Jurkat, Clone E6-1 (cell line): ENCODE results near the gene SLC44A3.
A peak's percentile ranks its signal among the peaks of the same experiment; 100 is the strongest.
"Not testable (repeated sequence)": the region's sequence is repeated elsewhere in the genome, so short reads cannot be mapped to it uniquely, and the experiment has no call there.

ENCODE experiments used
- DNase-seq: peaks from one replicate; pipeline ENCODE4 v3.0.0-alpha.2; 2011; ENCODE audit warnings: low read depth, low spot score
- H3K4me3 ChIP-seq: 2 replicates; pipeline ENCODE4 v1.5.1; 2011; ENCODE audit warnings: mild to moderate bottlenecking, low read length, control low read depth, moderate library complexity

SLC44A3 gene

DNA sequence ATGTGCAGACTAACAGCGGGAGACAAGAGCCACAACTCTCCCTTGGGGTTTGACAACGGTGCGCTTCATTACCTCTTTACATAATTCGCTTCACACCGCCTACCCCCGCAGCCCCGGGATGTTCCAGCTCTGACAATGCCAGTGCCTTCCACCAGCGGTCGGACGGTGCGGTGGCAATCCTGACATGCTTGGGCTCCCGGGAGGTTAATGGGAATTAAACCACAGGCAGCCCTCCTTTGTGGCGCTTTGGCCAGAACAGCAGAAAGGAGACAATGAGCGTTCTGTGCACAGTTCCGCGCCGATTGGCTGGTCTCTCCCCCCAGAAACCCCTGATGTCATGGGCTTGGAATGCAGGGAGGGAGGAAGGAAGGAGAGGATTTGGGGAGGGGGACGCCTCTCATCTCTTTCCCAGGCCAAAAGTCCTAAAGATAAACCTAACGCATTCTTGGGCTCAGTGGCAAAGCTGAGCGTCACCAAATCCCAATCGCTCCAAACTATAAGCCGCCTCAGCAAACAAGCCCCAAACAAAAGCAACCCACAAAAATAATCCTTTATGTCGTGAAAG, 105.5 kb downstream of the SLC44A3 start:
- DNase-seq = no peak
- H3K4me3 ChIP-seq = no peak overlapping the region

DNA sequence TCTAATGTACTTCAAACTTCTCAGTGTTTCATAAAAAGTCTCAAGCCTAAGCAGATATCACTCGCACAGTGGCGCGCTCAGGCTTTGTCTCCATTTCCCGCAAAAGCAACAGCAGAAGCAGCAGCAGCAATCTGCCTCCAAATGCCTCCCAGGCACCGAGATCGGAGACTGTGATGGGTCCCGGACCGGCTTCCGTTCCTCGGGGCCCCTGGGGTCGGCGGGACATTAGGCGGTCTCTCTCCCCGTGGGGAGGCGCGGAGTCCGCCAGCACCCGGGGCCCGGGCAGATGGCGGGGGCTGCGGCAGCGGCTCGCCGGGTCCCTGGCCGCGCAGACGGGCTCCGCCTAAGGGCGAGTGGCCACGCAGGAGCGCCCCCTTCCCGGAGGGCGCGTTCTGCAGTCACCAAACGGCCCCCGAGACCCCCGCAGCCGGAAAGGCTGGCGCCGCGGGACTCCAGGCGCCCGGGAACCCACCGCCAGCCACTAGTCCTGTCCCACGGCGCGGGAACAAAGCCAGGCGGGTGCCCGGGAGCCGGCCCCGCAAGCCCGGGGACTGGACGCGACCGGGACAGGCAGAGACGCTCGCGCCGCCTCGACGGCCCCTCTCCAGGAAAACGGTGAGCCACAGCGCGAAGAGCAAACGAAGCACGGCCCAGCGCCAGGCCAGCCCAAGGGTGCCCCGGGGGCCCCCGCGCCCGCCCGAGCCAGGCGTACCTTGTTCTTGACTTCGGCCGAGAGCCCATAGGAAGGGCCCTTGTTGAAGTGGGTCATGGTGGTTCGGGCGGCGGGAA, 106.2 kb downstream of the SLC44A3 start:
- no peak for DNase-seq
- 0 out of 2 replicates have a peak overlapping the region, but pooled peaks have one; percentile 5 for H3K4me3 ChIP-seq

DNA sequence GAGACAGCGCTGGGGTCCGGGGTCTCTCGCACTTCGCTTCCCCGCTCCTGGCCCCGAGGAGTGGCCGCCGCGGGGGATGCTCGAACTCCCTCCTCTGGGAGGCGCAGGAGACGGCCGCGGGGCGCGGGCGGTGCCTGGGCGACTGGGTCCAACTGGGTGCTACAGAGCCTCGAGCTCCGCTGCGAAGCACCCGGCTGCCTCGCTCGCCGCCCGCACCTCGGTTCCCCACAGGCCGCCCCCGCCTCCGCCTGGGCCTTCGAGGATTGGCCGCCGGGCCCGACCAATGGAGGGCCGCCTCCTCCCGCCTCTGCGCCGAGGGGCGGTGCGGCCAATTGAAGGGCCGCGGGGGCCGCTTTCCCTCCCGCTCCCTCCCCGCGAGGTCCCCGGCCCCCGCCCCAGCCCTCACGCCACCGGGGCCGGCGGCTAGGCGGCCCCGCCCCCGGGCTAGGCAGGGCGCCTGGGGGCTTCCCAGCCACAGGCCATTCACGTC, 106.8 kb downstream of the SLC44A3 start, which contains the start of gene CNN3:
Gene CNN3 (minus strand): TSS at position 196 of the 490 bp plus-strand sequence. CDS start 216 bp downstream, outside the sequence.
- 0 out of 2 replicates have a peak within 1 kb of the TSS, but pooled peaks have one; percentile 5 for H3K4me3 ChIP-seq
- no peak for DNase-seq

DNA sequence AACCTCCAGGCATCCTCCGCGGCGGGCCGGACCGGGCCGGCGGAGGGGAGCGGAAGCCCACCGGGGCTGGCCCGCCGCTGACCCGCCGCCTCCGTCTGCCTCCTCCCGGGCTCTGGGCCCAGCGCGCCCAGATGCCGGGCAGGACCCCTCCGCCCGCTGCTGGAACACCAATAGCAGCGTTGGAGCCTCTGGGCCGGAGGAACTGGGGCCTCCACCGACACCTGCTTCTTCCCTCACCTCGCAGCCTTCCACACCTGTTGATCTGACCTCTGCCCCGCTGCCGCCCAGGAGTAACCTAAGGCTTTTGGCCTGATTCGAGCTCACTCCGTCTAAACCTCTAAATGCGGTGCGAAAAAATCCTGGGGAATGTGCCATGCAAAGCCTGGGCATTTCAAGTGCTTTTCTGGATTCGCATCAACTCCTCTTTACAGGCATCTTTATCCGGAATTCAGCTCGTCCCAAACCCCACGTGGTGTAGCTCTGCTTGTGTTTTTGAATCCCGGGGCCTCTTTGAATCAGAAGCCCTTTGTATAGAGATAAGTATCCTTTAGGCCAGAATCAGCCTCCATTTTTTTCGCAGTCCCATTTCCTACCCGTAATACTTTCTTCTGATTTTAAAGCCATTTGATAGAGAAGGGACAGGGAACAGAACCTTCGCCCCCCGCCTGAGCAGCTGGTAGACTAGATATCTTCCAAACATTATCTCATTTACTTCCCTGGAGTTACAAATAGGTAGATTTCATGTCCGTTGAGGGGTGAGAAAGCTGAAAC, 107.4 kb downstream of the SLC44A3 start:
- no peak overlapping the region for H3K4me3 ChIP-seq
- DNase-seq = no peak

DNA sequence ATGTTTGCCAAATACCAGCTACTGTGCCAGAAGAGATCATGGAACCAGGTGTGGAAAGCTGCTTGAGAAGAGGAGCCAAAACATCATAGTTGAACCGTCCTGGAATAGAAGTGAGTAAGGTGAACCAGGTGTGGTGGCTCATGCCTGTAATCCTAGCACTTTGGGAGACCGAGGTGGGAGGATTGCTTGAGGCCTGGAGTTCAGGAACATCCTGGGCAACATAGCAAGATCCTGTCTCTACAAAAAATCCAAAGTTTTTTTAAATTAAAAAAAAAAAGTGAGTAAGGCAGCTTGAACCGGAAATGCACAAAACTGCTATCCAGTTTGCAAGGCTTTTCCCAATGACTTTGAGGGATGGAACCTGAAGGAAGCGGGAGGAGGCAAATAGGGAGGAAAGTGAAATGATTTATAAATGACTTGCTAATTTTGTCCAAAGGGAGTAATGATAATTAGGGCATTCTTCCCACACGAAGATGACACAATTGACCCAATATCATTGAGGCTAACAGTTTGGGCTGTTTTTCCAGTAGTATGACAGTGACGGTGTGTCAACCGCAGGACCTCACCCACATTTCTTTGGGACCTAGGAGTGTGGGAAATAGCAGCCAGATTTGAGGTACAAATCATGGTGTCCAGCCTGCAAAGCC, 108.3 kb downstream of the SLC44A3 start:
- DNase-seq = no peak
- H3K4me3 ChIP-seq = no peak overlapping the region

DNA sequence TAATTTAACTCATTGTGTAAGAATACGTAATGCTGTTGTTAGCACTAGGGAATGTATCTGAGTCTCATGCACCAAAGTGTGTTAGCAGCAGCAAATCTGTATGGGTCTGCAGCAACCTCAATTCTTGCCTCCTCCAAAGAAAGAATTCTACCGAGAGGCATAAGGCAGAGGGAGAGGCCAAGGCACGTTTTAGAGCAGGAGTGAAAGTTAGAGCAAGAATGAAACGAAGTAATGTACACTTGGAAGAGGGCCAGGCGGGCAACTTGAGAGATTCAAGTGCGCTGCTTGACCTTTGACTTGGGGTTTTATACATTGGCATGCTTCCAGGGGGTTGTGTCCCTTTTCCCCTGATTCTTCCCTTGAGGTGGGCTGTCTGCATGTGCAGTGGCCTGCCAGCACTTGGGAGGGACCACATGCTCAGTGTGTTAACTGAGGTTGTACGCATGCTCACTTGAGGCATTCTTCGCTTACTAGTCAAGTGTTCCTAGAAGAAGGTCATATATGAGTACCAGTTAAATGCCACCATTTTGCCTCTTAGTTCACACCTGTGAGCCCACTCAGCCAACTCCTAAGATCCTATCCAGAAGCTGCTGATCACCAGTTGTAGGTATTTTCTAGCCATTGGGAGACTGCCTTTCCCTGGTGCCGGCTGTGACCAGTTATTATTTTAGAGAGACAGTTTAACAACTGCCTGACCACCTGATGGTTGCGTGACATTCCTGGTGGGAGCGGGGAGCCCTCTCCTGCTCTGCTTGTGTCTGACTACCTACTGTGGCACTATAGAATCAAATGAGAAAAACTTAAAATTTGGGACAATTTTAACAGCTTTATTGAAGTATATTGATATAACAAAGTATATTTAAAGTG, 109.4 kb downstream of the SLC44A3 start:
- H3K4me3 ChIP-seq = no peak overlapping the region
- DNase-seq = no peak

DNA sequence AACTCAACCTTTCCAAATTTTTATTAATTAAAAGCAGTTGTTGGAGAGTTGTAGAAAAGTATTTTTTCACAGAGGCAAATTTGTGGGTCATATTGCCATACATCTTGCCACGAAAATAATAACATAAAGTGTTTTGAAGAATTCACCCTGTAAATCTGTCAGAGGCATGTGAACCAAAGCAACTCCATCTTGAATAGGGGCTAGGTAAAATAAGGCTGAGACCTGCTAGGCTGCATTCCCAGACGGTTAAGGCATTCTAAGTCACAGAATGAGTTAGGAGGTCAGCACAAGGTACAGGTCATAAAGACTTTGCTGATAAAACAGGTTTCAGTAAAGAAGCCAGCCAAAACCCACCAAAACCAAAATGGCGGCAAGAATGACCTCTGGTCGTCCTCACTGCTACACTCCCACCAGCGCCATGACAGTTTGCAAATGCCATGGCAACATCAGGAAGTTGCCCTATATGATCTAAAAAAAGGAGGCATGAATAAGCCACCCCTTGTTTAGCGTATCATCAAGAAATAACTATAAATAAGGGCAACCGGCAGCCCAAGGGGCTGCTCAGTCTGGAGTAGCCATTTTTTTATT, 111.2 kb downstream of the SLC44A3 start:
- H3K4me3 ChIP-seq = no peak overlapping the region
- no peak for DNase-seq

DNA sequence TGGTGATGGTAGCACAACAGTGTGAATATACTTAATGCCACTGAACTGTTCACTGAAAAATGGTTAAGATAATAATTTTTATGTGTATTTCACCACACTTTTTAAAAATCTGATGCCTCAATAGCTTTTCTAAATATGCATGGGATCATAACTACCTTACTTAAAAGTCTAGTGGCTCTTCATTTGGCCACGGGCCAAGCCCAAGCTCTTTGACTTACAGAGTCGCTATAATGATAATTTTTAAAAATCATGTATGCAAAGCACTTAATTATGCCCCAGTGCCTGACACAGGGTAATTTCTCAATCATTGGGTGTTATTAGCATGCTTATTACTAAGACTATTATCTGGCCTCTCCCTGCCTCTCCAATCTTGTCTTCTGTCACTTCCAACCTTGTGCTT, 114.4 kb downstream of the SLC44A3 start:
- no peak overlapping the region for H3K4me3 ChIP-seq
- DNase-seq = no peak

DNA sequence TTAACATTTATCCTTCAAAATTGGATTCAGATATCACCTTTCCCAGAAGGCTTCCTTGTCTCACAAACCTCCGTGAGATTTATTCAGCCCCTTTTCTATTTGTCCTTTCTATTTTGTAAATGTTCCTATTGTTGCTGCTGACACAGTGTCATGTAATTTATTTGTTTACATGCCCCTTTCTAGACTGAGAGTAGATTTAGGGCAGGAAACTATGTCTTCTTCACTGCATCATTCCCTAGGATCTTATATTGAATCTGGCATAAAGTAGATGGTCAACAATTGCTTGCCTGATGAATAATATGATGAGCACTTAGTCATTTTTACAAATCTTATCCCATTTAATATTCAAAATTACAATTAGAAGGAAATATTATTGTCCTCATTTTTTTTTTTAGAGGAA, 114.9 kb downstream of the SLC44A3 start:
- H3K4me3 ChIP-seq = no peak overlapping the region
- no peak for DNase-seq

DNA sequence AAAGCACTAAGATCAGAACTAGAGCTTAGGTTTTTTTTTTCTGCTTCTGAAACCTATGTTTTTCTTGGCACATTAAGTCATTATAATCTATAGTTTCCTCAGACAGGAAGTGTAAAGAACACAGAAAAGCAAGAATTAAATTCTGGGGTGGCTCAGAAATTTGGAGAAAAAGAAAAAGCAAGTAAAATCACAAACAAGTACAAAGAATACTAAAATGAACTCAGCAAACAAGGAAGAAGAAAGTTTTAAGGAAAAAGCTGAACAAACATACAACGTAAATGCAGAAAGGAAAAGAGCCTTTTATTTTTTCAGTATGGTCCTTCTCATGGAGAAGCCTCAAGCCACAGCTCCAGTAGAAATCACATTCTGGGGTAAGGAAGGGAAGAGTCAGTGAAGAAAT, 115.3 kb downstream of the SLC44A3 start:
- no peak for DNase-seq
- no peak overlapping the region for H3K4me3 ChIP-seq

DNA sequence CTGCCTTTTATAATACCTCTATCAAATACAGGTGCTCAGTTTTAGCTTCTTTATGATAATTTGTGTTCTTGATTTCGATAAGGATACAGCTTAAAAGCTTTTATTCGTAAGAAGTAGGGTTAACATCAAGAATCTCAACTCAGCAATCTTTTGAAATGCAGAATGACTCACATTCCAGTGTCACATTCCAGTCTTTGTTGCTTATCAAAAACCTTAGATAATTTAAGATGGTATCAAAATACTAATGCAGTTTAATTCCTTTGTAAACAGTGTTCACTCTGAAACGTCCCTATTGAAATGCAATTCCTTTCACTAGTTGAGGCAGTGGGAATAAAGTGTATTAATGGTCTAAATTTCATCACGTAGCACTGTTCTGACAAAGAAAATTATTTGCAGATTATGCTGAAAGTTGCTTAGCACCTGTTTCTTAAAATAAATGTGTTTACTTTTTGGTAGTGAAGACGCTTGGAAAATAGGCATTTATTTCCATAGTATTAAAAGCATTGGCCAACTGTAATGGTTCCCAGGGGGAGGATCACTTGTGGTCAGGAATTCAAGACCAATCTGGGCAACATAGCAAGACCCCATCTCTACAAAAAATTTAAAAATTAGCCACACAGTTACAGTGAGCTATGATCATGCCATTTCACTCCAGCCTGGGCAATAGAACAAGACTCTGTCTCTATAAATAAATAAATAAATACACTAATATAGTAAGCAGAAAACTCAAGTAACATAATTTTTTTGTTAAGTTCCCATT, 116.9 kb downstream of the SLC44A3 start:
- no peak overlapping the region for H3K4me3 ChIP-seq
- DNase-seq = no peak

DNA sequence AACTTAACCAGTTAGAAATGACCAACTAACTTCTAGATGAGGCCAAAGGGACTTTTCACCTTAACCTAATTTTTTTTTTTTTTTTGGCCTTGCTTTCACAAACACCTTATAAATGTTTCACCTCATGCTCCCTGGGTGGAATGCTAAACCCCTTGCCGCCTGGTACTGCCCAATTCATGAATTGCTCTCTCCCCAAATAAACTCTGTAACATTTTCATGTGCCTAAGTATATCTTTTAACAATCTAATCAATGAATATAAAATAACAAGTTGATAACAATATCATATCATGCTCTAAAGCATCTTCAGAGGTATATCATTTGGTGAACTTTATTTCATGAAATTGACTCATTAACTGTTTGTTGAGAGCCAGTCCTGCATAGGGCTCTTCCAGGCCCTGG, 117.7 kb downstream of the SLC44A3 start:
- no peak for DNase-seq
- H3K4me3 ChIP-seq = no peak overlapping the region

DNA sequence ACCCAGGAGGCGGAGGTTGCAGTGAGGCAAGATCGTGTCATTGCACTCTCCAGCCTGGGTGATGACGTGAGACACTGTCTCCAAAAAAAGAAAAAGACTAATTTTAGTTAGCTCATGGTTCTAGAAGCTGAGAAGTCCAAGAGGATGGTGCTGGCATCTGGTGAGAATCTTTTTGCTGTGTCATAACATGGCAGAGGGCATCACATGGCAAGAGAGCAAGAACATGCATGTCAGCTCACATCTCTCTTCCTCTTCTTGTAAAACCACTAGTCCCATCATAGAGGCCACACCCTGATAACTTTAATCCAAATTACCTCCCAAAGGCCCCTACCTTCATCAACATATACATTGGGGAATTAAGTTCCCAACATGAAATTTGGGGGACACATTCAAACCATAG, 120.6 kb downstream of the SLC44A3 start:
- no peak for DNase-seq
- H3K4me3 ChIP-seq = no peak overlapping the region

DNA sequence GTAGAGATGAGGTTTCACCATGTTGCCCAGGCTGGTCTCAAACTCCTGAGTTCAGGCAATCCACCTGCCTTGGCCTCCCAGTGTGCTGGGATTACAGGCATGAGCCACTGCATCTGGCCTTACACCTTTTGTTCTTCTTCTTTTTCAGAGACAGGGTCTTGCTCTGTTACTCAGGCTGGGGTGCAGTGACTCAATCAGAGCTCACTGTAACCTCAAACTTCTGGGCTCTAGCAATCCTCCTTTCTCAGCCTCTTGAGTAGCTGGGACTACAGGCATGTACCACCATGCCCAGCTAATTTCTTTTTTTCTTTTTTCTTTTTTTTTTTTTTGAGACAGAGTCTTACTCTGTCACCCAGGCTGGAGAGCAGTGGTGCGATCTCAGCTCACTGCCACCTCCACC, 121.3 kb downstream of the SLC44A3 start:
- not testable (repeated sequence) for DNase-seq, H3K4me3 ChIP-seq

DNA sequence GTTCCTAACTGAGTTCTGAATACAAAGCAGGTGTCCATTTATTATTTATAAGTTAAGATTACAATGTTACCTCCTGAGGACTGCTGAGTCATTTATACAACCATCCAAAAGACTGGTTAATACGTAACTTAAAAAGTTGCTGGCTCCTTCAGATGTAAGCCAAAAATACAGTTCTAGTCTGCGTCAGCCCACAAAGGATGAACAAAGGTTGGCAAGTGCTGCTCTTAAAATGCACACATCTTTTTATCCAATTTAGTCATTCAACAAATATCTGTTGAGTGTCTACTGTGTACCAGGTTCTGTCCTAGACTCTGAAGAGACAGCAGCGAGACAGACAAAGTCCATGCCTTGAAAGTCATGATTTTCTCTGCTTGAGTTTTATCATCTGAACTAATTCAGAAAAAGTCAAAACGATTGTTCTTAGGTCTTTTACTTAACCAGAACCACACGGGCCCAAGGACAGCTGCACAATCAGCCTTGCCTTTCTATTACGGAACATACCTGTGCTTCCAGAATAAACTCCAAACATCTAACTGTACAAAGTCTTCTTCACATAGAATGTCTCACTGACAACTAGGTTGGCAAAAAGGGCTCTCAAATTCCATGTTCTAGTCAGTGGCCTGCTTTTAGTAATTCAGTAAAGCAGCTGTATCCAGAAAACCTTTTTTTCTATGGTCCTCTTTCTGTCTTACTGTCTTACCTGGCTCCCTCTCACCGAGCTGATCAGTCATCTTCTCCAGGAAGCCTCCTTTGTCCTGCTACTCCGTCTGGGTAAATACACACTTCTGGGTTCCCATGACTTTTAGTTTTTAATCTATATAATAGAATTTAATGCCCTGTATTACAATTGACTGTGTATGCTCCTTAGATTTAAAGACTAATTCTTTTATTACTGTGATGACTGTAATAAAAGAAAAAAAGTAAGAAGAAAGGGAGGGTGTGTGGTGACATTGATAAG, 122.3 kb downstream of the SLC44A3 start:
- DNase-seq = no peak
- no peak overlapping the region for H3K4me3 ChIP-seq
